Ectodermal cell (in vitro differentiated cells): ENCODE data around the gene GUCY1A1.

Experiments
- H3K27ac ChIP-seq: 2 replicates; pipeline ENCODE4 v1.7.0; 2013; ENCODE audit warnings: mild to moderate bottlenecking, low read depth, low read length; ENCODE audit not compliant: insufficient read depth, poor library complexity, severe bottlenecking
- H3K27me3 ChIP-seq: 2 replicates; pipeline ENCODE4 v1.7.0; 2013; ENCODE audit warnings: mild to moderate bottlenecking, low read length; ENCODE audit not compliant: insufficient read depth, control insufficient read depth, poor library complexity, severe bottlenecking
- H3K36me3 ChIP-seq: one replicate; pipeline ENCODE4 v1.7.0; 2013; ENCODE audit warnings: low read length; ENCODE audit not compliant: control insufficient read depth, insufficient read depth
- H3K4me1 ChIP-seq: one replicate; pipeline ENCODE4 v1.7.0; 2013; ENCODE audit warnings: low read length; ENCODE audit not compliant: control insufficient read depth, insufficient read depth
- H3K4me3 ChIP-seq: 2 replicates; pipeline ENCODE4 v1.7.0; 2013; ENCODE audit warnings: low read depth, low read length, control low read depth; ENCODE audit not compliant: insufficient read depth
- H3K9me3 ChIP-seq: 2 replicates; pipeline ENCODE4 v1.7.0; 2013; ENCODE audit warnings: mild to moderate bottlenecking, low read length, moderate library complexity; ENCODE audit not compliant: control insufficient read depth
- WGBS, 2 experiments: methylation state at CpG; one replicate each; pipeline ENCODE4 v1.1.7; 2013; ENCODE audit warnings: missing lambda C conversion rate in 2 of 2; 5-methylcytosine and 5-hydroxymethylcytosine counted together

Gene GUCY1A1

DNA sequence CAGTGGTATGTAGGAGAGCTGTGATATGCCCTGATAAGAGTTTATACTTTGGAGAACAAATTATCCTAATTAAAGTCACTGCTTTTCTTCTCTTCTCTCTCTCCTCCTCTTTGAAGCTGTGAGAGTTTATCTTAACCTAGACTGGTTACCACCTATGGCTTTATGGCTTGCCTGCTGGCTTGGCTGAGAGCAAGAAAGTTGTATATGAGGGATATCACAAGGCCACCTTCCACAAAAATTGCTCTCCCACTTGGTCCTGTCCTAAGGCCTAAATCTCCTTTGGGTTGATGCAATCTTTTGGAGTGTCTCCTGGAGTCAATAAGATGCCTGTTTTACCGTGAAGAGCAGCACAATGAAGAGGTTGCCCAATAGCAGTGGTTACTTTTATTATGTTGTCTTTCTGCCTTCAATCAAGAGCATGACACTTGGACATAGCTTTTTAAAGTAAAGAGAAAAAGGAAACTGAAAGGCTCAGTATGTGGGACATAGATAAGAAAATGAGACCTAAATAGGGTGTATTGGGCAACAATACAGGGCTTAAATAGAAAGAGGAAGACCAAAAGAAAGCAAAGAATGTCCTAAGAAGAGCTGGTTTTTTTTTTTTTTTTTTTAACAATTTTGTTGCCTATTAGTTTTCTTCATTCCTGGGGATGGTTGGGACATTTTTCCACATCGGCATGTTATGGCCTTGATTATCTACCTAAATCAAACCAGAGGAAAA lies 9.2 kb downstream of the GUCY1A1 start:
- Histone ChIP-seq H3K4me1 (peaks cover 11% of the 10 kb centered on the region), H3K9me3 (no peaks in the 10 kb centered on the region), H3K36me3 (no peaks in the 10 kb centered on the region), H3K27me3 (peaks cover 8% of the 10 kb centered on the region), H3K4me3 (no peak overlapping the region), H3K27ac (peak overlapping the region; percentile 74)
- 6 to 55% methylated on average over 1 to 2 of the region's 2 CpGs for WGBS, 2 experiments

DNA sequence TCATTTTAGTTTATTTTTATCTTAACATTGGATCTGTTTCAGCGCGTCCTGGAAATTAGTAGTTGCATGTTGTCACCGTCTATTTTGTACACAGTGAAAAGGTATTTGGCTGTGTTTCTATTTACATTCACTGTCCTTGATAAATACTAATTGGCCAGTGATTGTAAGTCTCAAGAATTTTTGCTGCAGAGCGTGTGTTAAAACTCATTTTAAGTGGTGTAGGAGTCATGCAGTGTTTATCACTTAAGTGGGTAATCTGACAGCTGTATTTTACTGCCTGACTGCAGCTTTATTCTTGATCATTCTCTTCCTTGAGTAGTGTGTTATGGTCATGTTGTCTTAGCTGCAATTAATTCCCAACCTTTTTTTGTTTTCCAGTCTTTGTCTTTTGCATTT lies 9.8 kb downstream of the GUCY1A1 start:
- H3K4me1 ChIP-seq: peaks cover 11% of the 10 kb centered on the region
- H3K27me3 ChIP-seq: peaks cover 3% of the 10 kb centered on the region
- no peak overlapping the region for H3K4me3 ChIP-seq
- H3K27ac ChIP-seq: no peak overlapping the region
- 82 to 86% methylated on average over 4 of the region's 4 CpGs for WGBS, 2 experiments
- H3K36me3 ChIP-seq: no peaks in the 10 kb centered on the region
- H3K9me3 ChIP-seq: no peaks in the 10 kb centered on the region

DNA sequence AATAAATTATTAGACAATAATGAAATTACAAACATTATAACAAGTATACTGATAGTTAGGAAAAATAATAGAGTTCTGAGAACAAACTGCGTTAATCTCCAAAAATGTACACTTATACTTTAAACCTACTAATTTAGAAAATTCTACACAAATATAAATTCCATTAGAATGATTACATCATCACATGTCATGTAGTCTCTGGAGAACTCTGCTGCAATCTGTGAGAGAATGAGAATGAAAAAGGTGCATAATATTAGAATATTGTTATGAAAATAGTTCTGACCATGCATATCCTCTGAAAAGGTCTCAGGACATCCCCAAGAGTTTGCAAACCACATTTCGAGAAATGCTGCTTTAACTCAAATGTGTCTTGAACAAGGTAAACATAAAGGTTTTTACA lies 11.4 kb downstream of the GUCY1A1 start:
- no peak overlapping the region for H3K4me3 ChIP-seq
- no peak overlapping the region for H3K27ac ChIP-seq
- 100% methylated on average over 1 of the region's 2 CpGs for WGBS, 2 experiments
- peaks cover 11% of the 10 kb centered on the region for H3K4me1 ChIP-seq
- no peaks in the 10 kb centered on the region for H3K9me3 ChIP-seq
- H3K36me3 ChIP-seq: no peaks in the 10 kb centered on the region
- H3K27me3 ChIP-seq: no peaks in the 10 kb centered on the region

DNA sequence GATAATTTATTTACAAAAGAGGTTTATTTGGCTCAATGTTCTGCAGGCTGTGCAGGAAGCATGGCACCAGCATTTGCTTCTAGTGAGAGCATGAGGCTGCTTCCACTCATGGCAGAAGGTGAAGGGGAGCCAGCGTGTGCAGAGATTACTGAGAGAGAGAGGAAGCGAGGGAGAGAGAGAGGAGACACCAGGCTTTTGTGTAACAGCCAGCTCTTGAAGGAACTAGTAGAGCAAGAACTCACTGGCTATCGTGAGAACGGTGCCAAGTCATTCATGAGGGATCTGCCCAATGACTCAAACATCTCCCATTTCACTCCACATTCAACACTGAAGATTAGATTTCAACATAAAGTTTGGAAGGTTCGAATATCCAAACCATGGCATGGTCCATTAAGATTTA lies 12.7 kb downstream of the GUCY1A1 start:
- WGBS, 2 experiments: 76 to 82% methylated on average over 4 to 5 of the region's 5 CpGs
- Histone ChIP-seq H3K27me3 (no peaks in the 10 kb centered on the region), H3K36me3 (no peaks in the 10 kb centered on the region), H3K9me3 (no peaks in the 10 kb centered on the region), H3K4me3 (no peak overlapping the region), H3K4me1 (peaks cover 11% of the 10 kb centered on the region), H3K27ac (no peak overlapping the region)

DNA sequence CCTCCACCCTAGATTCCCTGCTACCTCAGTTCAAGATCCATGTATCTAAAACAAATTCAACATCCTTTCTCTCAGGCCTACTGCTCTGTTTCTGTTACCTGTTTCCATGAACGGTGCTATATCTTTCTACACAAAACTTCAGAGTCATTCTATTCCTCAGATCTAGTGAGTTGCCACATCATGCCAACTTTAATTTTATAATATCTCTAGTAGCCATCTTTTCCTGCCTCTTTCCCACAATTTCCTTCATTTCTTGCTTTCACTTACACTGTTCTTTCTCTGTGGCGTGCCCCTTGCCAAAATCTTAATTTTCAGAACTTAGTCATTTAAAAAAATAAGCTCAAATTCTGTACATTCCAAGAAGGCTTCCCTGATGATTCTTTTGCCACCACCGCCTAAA lies 15.2 kb downstream of the GUCY1A1 start:
- H3K9me3 ChIP-seq: no peaks in the 10 kb centered on the region
- no peak overlapping the region for H3K27ac ChIP-seq
- no peaks in the 10 kb centered on the region for H3K4me1 ChIP-seq
- no peaks in the 10 kb centered on the region for H3K27me3 ChIP-seq
- no peaks in the 10 kb centered on the region for H3K36me3 ChIP-seq
- 89 to 92% methylated on average over 3 of the region's 3 CpGs for WGBS, 2 experiments
- no peak overlapping the region for H3K4me3 ChIP-seq

DNA sequence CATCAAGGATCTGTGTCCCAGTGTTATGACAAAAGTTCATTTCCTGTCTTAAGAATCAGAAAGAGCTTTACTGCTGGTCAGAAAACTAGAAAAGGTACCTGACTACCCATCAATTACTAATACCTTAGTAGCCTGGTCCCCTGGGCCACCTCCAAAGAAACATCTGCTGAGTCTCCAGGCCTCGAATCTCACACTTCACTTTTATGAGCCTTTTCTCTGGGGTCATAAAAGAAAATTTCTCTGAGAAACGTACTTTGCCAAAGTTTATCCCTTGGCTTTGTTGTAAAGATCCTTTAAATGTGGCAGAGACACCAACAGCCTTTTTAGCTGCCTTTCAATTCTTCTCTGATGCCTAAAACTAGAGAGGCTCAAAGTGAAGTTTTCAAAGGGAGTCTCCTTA lies 17.8 kb downstream of the GUCY1A1 start:
- no peaks in the 10 kb centered on the region for H3K4me1 ChIP-seq
- no peak overlapping the region for H3K4me3 ChIP-seq
- no peaks in the 10 kb centered on the region for H3K27me3 ChIP-seq
- H3K27ac ChIP-seq: no peak overlapping the region
- H3K9me3 ChIP-seq: no peaks in the 10 kb centered on the region
- no peaks in the 10 kb centered on the region for H3K36me3 ChIP-seq
- 87 to 95% methylated on average over 2 of the region's 2 CpGs for WGBS, 2 experiments

DNA sequence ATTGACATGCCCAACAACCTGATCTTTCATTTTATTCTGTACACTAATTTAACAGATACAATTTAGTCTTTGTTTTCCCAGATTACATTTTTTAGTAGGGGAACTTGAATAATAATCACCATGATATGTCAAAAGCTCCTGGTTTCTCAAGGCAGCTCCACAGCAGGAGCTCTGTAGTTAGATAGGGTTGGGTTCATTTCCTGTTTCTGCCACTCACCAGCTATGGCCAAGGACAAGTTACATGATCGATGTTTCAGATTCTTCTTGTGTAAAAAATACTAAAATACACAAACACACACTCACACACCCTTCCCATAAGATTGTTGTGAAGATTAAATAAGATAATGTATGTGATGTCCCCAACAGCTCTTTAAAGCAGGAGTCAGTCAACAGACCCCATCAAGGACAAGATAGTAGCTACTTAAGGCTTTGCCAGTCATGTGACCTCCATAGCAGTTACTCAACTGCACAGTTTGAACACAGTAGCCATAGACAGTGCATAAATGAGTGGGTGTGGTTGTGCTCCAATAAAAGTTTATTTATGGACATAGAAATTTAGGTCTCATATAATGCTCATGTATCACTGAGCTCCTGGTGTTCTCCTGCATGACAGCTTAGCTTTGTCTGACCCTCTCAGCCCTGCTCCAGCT lies 18.4 kb downstream of the GUCY1A1 start:
- no peaks in the 10 kb centered on the region for H3K36me3 ChIP-seq
- H3K27ac ChIP-seq: no peak overlapping the region
- no peaks in the 10 kb centered on the region for H3K4me1 ChIP-seq
- 100% methylated on average over 1 of the region's 1 CpG; no CpG with 5 or more reads in 1 of the 2 experiments for WGBS, 2 experiments
- no peaks in the 10 kb centered on the region for H3K27me3 ChIP-seq
- H3K4me3 ChIP-seq: no peak overlapping the region
- no peaks in the 10 kb centered on the region for H3K9me3 ChIP-seq

DNA sequence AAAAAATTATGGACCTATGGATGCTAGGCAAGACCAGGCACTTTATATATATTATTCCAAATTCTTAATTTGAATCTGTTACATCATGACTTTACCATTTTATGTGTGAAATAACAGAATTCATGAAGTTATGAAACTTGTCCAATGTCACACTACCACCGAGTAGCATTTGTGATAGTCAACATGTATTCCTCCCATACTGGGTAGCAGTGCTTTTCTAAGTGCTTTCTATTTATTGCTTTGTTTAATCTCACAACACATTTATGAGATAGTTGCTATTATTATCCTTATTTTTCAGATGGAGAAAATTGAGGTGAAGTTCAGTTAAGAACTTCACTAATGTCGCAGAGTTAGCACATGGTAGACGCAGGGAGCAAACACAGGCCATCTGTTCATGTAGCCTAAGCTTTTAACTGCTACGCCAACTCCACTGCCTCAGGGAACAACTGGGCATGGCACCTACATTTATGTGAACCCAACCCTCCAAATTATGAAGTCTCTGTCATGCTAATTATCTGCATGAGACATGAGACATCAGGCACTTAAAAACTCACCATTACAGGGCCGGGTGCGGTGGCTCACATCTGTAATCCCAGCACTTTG lies 20.8 kb downstream of the GUCY1A1 start:
- no peaks in the 10 kb centered on the region for H3K4me1 ChIP-seq
- no peak overlapping the region for H3K27ac ChIP-seq
- no peaks in the 10 kb centered on the region for H3K27me3 ChIP-seq
- no peaks in the 10 kb centered on the region for H3K9me3 ChIP-seq
- 94 to 95% methylated on average over 6 of the region's 6 CpGs for WGBS, 2 experiments
- H3K4me3 ChIP-seq: no peak overlapping the region
- no peaks in the 10 kb centered on the region for H3K36me3 ChIP-seq

DNA sequence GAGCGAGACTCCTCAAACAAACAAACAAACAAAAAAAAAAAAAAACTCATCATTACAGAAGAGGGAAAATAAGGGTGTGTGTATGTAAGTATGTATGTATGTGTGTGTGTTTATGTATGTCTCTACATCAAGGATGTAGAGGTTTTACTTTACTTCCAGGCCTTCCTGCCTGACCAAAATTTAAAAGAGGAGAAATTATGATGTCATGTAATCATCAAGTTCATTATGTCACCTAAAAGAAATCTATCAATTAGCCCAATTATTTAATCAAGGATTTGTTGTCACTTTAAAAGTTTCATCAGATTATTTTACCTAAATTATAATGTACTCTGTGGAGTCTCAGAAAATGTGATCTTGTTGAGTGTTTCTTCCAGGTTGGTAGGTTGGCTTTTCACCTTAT lies 21.6 kb downstream of the GUCY1A1 start:
- no peaks in the 10 kb centered on the region for H3K4me1 ChIP-seq
- H3K27me3 ChIP-seq: no peaks in the 10 kb centered on the region
- H3K27ac ChIP-seq: no peak overlapping the region
- H3K36me3 ChIP-seq: no peaks in the 10 kb centered on the region
- no CpG with 5 or more reads among the region's 1 CpG for WGBS, 2 experiments
- H3K9me3 ChIP-seq: no peaks in the 10 kb centered on the region
- H3K4me3 ChIP-seq: no peak overlapping the region

DNA sequence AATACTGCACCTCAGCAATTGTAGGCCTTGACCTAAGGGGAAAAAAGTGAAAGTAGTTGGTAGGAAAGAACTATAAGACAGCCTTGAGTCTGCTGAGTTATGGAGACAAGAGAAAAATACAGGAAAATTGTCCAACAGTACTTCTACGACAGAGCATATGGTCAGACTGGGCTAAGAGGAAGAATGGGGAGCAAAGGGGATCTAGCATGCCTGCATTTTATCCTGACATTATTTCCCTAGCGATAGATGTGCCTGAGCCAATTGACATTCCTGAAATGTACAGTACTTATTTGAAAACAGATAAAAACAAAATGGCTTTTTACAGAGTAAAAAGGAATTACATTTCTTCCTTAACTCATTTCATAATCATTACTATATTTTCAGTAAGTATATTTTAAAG lies 22.2 kb downstream of the GUCY1A1 start:
- no peak overlapping the region for H3K4me3 ChIP-seq
- no peaks in the 10 kb centered on the region for H3K4me1 ChIP-seq
- no peak overlapping the region for H3K27ac ChIP-seq
- H3K36me3 ChIP-seq: no peaks in the 10 kb centered on the region
- H3K9me3 ChIP-seq: no peaks in the 10 kb centered on the region
- 95 to 100% methylated on average over 2 of the region's 2 CpGs for WGBS, 2 experiments
- no peaks in the 10 kb centered on the region for H3K27me3 ChIP-seq
